Measurements from ENCODE around the gene ABCB4.
"Not testable (repeated sequence)": the region's sequence is repeated elsewhere in the genome, so short reads cannot be mapped to it uniquely, and the experiment has no call there.

The ABCB4 gene

GRCh38 chr7:87463982-87464381 lies 11.5 kb downstream of the ABCB4 start:
- Histone ChIP-seq H3K36me3 (no peaks in the 10 kb centered on the region), H3K4me3 (ENCODE audit: low read depth in 1 of 2, low read length in 1 of 2) (no peak overlapping the region), H3K4me1 (ENCODE audit: control insufficient read depth in 1 of 2, insufficient read depth in 1 of 2, low read depth in 1 of 2, low read length in 1 of 2) (no peaks in the 10 kb centered on the region), H3K9me3 (no peaks in the 10 kb centered on the region), H3K27ac (no peak overlapping the region), H3K27me3 (no peaks in the 10 kb centered on the region)
- no peak for TF ChIP-seq CTCF (IDR thresholded peaks at IDR 0.05)

- not testable (repeated sequence) for H3K4me1 ChIP-seq (ENCODE audit: control insufficient read depth in 1 of 2, insufficient read depth in 1 of 2, low read depth in 1 of 2, low read length in 1 of 2); H3K27ac ChIP-seq; H3K27me3 ChIP-seq; H3K4me3 ChIP-seq (ENCODE audit: low read depth in 1 of 2, low read length in 1 of 2); H3K9me3 ChIP-seq; H3K36me3 ChIP-seq
Observed at GRCh38 chr7:87460444-87460843, 15.0 kb downstream of the ABCB4 start.

- Histone ChIP-seq H3K27ac (no peak overlapping the region), H3K4me3 (ENCODE audit: low read depth in 1 of 2, low read length in 1 of 2) (no peak overlapping the region), H3K36me3 (no peaks in the 10 kb centered on the region), H3K9me3 (no peaks in the 10 kb centered on the region), H3K27me3 (no peaks in the 10 kb centered on the region), H3K4me1 (ENCODE audit: control insufficient read depth in 1 of 2, insufficient read depth in 1 of 2, low read depth in 1 of 2, low read length in 1 of 2) (no peaks in the 10 kb centered on the region)
- no peak for TF ChIP-seq CTCF (IDR thresholded peaks at IDR 0.05)
Observed at GRCh38 chr7:87459941-87460340, 15.5 kb downstream of the ABCB4 start.

GRCh38 chr7:87458148-87458547 lies 17.3 kb downstream of the ABCB4 start:
- Histone ChIP-seq H3K27me3 (no peaks in the 10 kb centered on the region), H3K9me3 (no peaks in the 10 kb centered on the region), H3K4me1 (ENCODE audit: control insufficient read depth in 1 of 2, insufficient read depth in 1 of 2, low read depth in 1 of 2, low read length in 1 of 2) (no peaks in the 10 kb centered on the region), H3K4me3 (ENCODE audit: low read depth in 1 of 2, low read length in 1 of 2) (no peak overlapping the region), H3K36me3 (no peaks in the 10 kb centered on the region), H3K27ac (no peak overlapping the region)
- no peak for TF ChIP-seq CTCF (IDR thresholded peaks at IDR 0.05)

GRCh38 chr7:87456247-87456646 lies 19.2 kb downstream of the ABCB4 start:
- H3K4me3 ChIP-seq (ENCODE audit: low read depth in 1 of 2, low read length in 1 of 2), result no peak overlapping the region
- TF ChIP-seq CTCF (IDR thresholded peaks at IDR 0.05), result no peak
- H3K36me3 ChIP-seq, result no peaks in the 10 kb centered on the region
- H3K27ac ChIP-seq, result no peak overlapping the region
- no peaks in the 10 kb centered on the region for H3K9me3 ChIP-seq
- H3K4me1 ChIP-seq (ENCODE audit: control insufficient read depth in 1 of 2, insufficient read depth in 1 of 2, low read depth in 1 of 2, low read length in 1 of 2), result no peaks in the 10 kb centered on the region
- no peaks in the 10 kb centered on the region for H3K27me3 ChIP-seq

DNA sequence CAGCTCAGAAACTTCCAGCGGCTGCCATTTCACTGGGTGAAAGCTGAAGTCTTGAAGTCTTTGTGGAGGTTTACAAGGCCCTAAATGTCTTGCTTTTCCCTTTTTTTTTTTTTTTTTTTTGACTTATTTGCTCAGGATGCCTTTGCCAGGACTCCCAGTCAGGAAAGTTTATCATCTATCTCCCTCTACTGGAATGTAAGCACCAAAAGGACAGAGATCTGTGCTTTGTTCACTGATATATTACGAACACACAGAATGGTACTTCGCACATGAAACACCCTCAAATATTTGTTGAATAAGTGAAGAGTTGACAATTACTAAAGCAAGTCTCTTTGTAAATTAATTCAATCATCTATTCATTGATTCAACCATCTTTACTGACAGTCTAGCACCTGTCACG lies 23.2 kb downstream of the ABCB4 start:
- no peaks in the 10 kb centered on the region for H3K9me3 ChIP-seq
- no peak for TF ChIP-seq CTCF (IDR thresholded peaks at IDR 0.05)
- no peaks in the 10 kb centered on the region for H3K4me1 ChIP-seq (ENCODE audit: control insufficient read depth in 1 of 2, insufficient read depth in 1 of 2, low read depth in 1 of 2, low read length in 1 of 2)
- H3K27ac ChIP-seq, result no peak overlapping the region
- no peaks in the 10 kb centered on the region for H3K36me3 ChIP-seq
- no peaks in the 10 kb centered on the region for H3K27me3 ChIP-seq
- no peak overlapping the region for H3K4me3 ChIP-seq (ENCODE audit: low read depth in 1 of 2, low read length in 1 of 2)

Measured in neutrophil (primary cell).